Adrenal gland (tissue), 5 donors: Measurements from ENCODE around the gene YWHAH.

ENCODE experiments used
- POLR2A ChIP-seq, 2 donors: fragments of 450-650 bp; IDR thresholded peaks; one replicate each; pipeline ENCODE4 v1.6.1; 2017; ENCODE audit warnings: antibody characterized with exemption in 2 of 2, mild to moderate bottlenecking in 2 of 2, moderate library complexity in 1 of 2
- TF ChIP-seq, protein P1 (sequence below), 6 experiments: fragments of 450-650 bp in 4 of 6; fragments of 200-600 bp in 2 of 6; sonication (generic) in 1 of 6; IDR thresholded peaks; 1 replicate in 5 of 6; 2 replicates in 1 of 6; pipeline versions ENCODE4 v1.5.1 to v1.8.0; 2016 to 2021; ENCODE audit warnings: antibody characterized with exemption in 6 of 6, mild to moderate bottlenecking in 2 of 6, moderate library complexity in 1 of 6
- donor health status: DM: no; HTN: no; CAD: no.

- TF ChIP-seq, protein P1, sequence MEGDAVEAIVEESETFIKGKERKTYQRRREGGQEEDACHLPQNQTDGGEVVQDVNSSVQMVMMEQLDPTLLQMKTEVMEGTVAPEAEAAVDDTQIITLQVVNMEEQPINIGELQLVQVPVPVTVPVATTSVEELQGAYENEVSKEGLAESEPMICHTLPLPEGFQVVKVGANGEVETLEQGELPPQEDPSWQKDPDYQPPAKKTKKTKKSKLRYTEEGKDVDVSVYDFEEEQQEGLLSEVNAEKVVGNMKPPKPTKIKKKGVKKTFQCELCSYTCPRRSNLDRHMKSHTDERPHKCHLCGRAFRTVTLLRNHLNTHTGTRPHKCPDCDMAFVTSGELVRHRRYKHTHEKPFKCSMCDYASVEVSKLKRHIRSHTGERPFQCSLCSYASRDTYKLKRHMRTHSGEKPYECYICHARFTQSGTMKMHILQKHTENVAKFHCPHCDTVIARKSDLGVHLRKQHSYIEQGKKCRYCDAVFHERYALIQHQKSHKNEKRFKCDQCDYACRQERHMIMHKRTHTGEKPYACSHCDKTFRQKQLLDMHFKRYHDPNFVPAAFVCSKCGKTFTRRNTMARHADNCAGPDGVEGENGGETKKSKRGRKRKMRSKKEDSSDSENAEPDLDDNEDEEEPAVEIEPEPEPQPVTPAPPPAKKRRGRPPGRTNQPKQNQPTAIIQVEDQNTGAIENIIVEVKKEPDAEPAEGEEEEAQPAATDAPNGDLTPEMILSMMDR (IDR thresholded peaks at IDR 0.05) = no peak
- TF ChIP-seq POLR2A (IDR thresholded peaks at IDR 0.05) = no peak
Observed at GRCh38 chr22:31962387-31963125, 18.2 kb downstream of the YWHAH start.
